Measurements from ENCODE around the gene RNF150. TPM values are rescaled to one million over a fixed set of nuclear protein-coding genes. Genes with fewer than 3 reads are reported as not detected.

RNF150 gene
- polyA plus RNA-seq, 1 donor from 2014 or later: 15.3 TPM

GRCh38 chr4:141121101-141121500 lies 12.2 kb downstream of the RNF150 start:
- no peaks in the 10 kb centered on the region for H3K9me2 ChIP-seq (ENCODE audit: insufficient read depth, low read length)
- H2AFZ ChIP-seq (ENCODE audit: low read depth, low read length): no peak overlapping the region
- H3K27ac ChIP-seq (ENCODE audit: low read length): no peak overlapping the region
- no peaks in the 10 kb centered on the region for H3K36me3 ChIP-seq (ENCODE audit: insufficient read depth, low read length)
- no peak overlapping the region for H3K4me3 ChIP-seq (ENCODE audit: low read length)
- H3K4me2 ChIP-seq (ENCODE audit: low read length): no peak overlapping the region
- no peak overlapping the region for H3K9ac ChIP-seq (ENCODE audit: low read length)
- H3K9me3 ChIP-seq (ENCODE audit: low read length): no peaks in the 10 kb centered on the region
- H4K20me1 ChIP-seq (ENCODE audit: insufficient read depth): no peaks in the 10 kb centered on the region
- no peak for TF ChIP-seq REST (IDR thresholded peaks at IDR 0.05; ENCODE audit: borderline replicate concordance)
- no peak for TF ChIP-seq POLR2AphosphoS5 (IDR thresholded peaks at IDR 0.05)
- TF ChIP-seq RAD21 (conservative IDR thresholded peaks at IDR 0.05): no peak
- TF ChIP-seq SMC3 (conservative IDR thresholded peaks at IDR 0.05; ENCODE audit: poor library complexity): no peak
- TF ChIP-seq MXI1 (conservative IDR thresholded peaks at IDR 0.05; ENCODE audit: poor library complexity, severe bottlenecking): no peak
- no peak for TF ChIP-seq TAF1 (IDR thresholded peaks at IDR 0.05; ENCODE audit: low read depth)
- no peak for TF ChIP-seq EZH2 (IDR thresholded peaks at IDR 0.05; ENCODE audit: borderline replicate concordance, insufficient read depth, low read length, poor library complexity, severe bottlenecking)
- TF ChIP-seq CTCF (IDR thresholded peaks at IDR 0.05; ENCODE audit: poor library complexity, severe bottlenecking): no peak
- TF ChIP-seq EP300 (conservative IDR thresholded peaks at IDR 0.05; ENCODE audit: poor library complexity, severe bottlenecking): no peak
- H3K79me2 ChIP-seq (replicated peaks; ENCODE audit: insufficient read depth, low read length): peaks cover 18% of the 10 kb centered on the region
- H3F3A ChIP-seq (ENCODE audit: insufficient read depth, low read length, poor library complexity, severe bottlenecking): no peaks in the 10 kb centered on the region
- H3K27me3 ChIP-seq (ENCODE audit: insufficient read depth, low read depth, low read length): no peaks in the 10 kb centered on the region

GRCh38 chr4:141120036-141120593 lies 13.2 kb downstream of the RNF150 start:
- no peaks in the 10 kb centered on the region for H3K27me3 ChIP-seq (ENCODE audit: insufficient read depth, low read depth, low read length)

More at GRCh38 chr4:141120036-141120593, 13.2 kb downstream of the RNF150 start:
- Histone ChIP-seq H3K9ac (ENCODE audit: low read length) (no peak overlapping the region), H3K27ac (ENCODE audit: low read length) (no peak overlapping the region), H3K36me3 (ENCODE audit: insufficient read depth, low read length) (no peaks in the 10 kb centered on the region), H3F3A (ENCODE audit: insufficient read depth, low read length, poor library complexity, severe bottlenecking) (no peaks in the 10 kb centered on the region), H2AFZ (ENCODE audit: low read depth, low read length) (no peak overlapping the region), H3K4me2 (ENCODE audit: low read length) (no peak overlapping the region), H3K79me2 (replicated peaks; ENCODE audit: insufficient read depth, low read length) (peaks cover 18% of the 10 kb centered on the region), H3K9me2 (ENCODE audit: insufficient read depth, low read length) (no peaks in the 10 kb centered on the region), H3K4me3 (ENCODE audit: low read length) (no peak overlapping the region), H3K9me3 (ENCODE audit: low read length) (no peaks in the 10 kb centered on the region), H4K20me1 (ENCODE audit: insufficient read depth) (no peaks in the 10 kb centered on the region)
- TF ChIP-seq MXI1 (conservative IDR thresholded peaks at IDR 0.05; ENCODE audit: poor library complexity, severe bottlenecking) (no peak), POLR2AphosphoS5 (IDR thresholded peaks at IDR 0.05) (no peak)

Measured in neural cell (in vitro differentiated cells).